CD14-positive monocyte (primary cell): ENCODE measurements around the gene LPO. TPM values are rescaled to one million over a fixed set of nuclear protein-coding genes. Genes with fewer than 3 reads are reported as not detected.
A peak's percentile ranks its signal among the peaks of the same experiment; 100 is the strongest.

Source experiments
- DNase-seq, 3 donors: peaks; one replicate each; pipeline ENCODE4 v3.0.0-alpha.2; 2011 to 2022
- H2AFZ ChIP-seq: 2 replicates; pipeline ENCODE4 v1.6.0; 2012; ENCODE audit warnings: mild to moderate bottlenecking, low read depth, low read length, inconsistent platforms; ENCODE audit not compliant: insufficient read depth, poor library complexity, severe bottlenecking
- H3K27ac ChIP-seq, 2 donors: 1 replicate in 1 of 2; 2 replicates in 1 of 2; pipeline ENCODE4 v1.5.1; 2012 to 2013; ENCODE audit warnings: low read length in 2 of 2, control low read depth in 1 of 2, inconsistent platforms in 1 of 2, low read depth in 1 of 2, mild to moderate bottlenecking in 1 of 2
- H3K27me3 ChIP-seq, 2 donors: one replicate each; pipeline versions ENCODE4 v1.6.0 to v1.6.1; 2011 to 2013; ENCODE audit warnings: low read length in 2 of 2; ENCODE audit not compliant: control insufficient read depth in 2 of 2, insufficient read depth in 2 of 2
- H3K36me3 ChIP-seq, 2 donors: replicated peaks in 1 of 2; 1 replicate in 1 of 2; 2 replicates in 1 of 2; pipeline versions ENCODE4 v1.5.1 to v1.6.1; 2012 to 2013; ENCODE audit warnings: low read length in 2 of 2, control low read depth in 1 of 2, inconsistent platforms in 1 of 2, mild to moderate bottlenecking in 1 of 2; ENCODE audit not compliant: insufficient read depth in 2 of 2, control insufficient read depth in 1 of 2
- H3K4me1 ChIP-seq, 2 donors: 1 replicate in 1 of 2; 2 replicates in 1 of 2; pipeline versions ENCODE4 v1.5.1 to v1.6.1; 2012 to 2013; ENCODE audit warnings: low read length in 2 of 2, control low read depth in 1 of 2, inconsistent platforms in 1 of 2, mild to moderate bottlenecking in 1 of 2, moderate library complexity in 1 of 2; ENCODE audit not compliant: insufficient read depth in 2 of 2, control insufficient read depth in 1 of 2
- H3K4me2 ChIP-seq: replicated peaks from 2 replicates; pipeline ENCODE3; 2012; ENCODE audit warnings: low read length, moderate library complexity, mild to moderate bottlenecking; ENCODE audit not compliant: poor library complexity, severe bottlenecking; ENCODE audit errors: extremely low read depth
- H3K4me3 ChIP-seq, 3 experiments: fragments of 200-600 bp in 1 of 3; sonication (generic) in 1 of 3; replicated peaks in 1 of 3; 1 replicate in 2 of 3; 2 replicates in 1 of 3; pipeline ENCODE4 v1.5.1; 2011 to 2013; ENCODE audit warnings: low read length in 3 of 3, mild to moderate bottlenecking in 3 of 3, control low read depth in 2 of 3, low read depth in 2 of 3, inconsistent platforms in 1 of 3, moderate library complexity in 1 of 3
- H3K79me2 ChIP-seq: 2 replicates; pipeline ENCODE4 v1.6.0; 2012; ENCODE audit warnings: mild to moderate bottlenecking, control low read depth, inconsistent platforms, low read length, moderate library complexity; ENCODE audit not compliant: insufficient read depth
- H3K9ac ChIP-seq: 2 replicates; pipeline ENCODE4 v1.6.0; 2017; ENCODE audit warnings: low read length, mild to moderate bottlenecking; ENCODE audit not compliant: insufficient read depth, poor library complexity, severe bottlenecking
- H3K9me3 ChIP-seq, 2 donors: replicated peaks in 1 of 2; 1 replicate in 1 of 2; 2 replicates in 1 of 2; pipeline versions ENCODE4 v1.5.1 to v1.6.1; 2012 to 2013; ENCODE audit warnings: low read length in 2 of 2, control low read depth in 1 of 2; ENCODE audit not compliant: control insufficient read depth in 1 of 2, insufficient read depth in 1 of 2
- H4K20me1 ChIP-seq: 2 replicates; pipeline ENCODE4 v1.6.0; 2012; ENCODE audit warnings: mild to moderate bottlenecking, low read length, control low read depth, moderate library complexity; ENCODE audit not compliant: insufficient read depth
- H3K27ac Mint-ChIP-seq, 7 donors: one replicate each; pipeline ENCODE4 v1.8.0; 2020; ENCODE audit warnings: mild to moderate bottlenecking in 7 of 7, mixed read lengths in 7 of 7, moderate library complexity in 6 of 7, inconsistent platforms in 2 of 7
- H3K27me3 Mint-ChIP-seq, 3 donors: one replicate each; pipeline ENCODE4 v1.8.0; 2021 to 2022; ENCODE audit warnings: low read depth in 3 of 3, mild to moderate bottlenecking in 3 of 3, mixed read lengths in 3 of 3, moderate library complexity in 3 of 3, inconsistent platforms in 1 of 3
- H3K36me3 Mint-ChIP-seq, 2 donors: one replicate each; pipeline ENCODE4 v1.8.0; 2020; ENCODE audit warnings: mixed read lengths in 2 of 2, inconsistent platforms in 1 of 2, mild to moderate bottlenecking in 1 of 2
- H3K4me1 Mint-ChIP-seq: one replicate; pipeline ENCODE4 v1.8.0; 2020; ENCODE audit warnings: mild to moderate bottlenecking, mixed read lengths
- H3K4me3 Mint-ChIP-seq, 2 donors: one replicate each; pipeline ENCODE4 v1.8.0; 2020; ENCODE audit warnings: mild to moderate bottlenecking in 2 of 2, mixed read lengths in 2 of 2, moderate library complexity in 1 of 2
- H3K9me3 Mint-ChIP-seq, 7 donors: one replicate each; pipeline ENCODE4 v1.8.0; 2020 to 2022; ENCODE audit warnings: mixed read lengths in 7 of 7, mild to moderate bottlenecking in 6 of 7, moderate library complexity in 6 of 7, inconsistent platforms in 2 of 7
- WGBS: methylation state at CpG from one replicate; pipeline ENCODE4 v1.1.5; 2013; ENCODE audit warnings: missing lambda C conversion rate; ENCODE audit not compliant: insufficient coverage; 5-methylcytosine and 5-hydroxymethylcytosine counted together
- intact Hi-C, 2 donors: fragments of 100-400 bp; cut with micrococcal nuclease; formaldehyde crosslinking; loops; one replicate each; pipeline versions ENCODE4 v1.15.0 to v1.15.1; 2023
- polyA plus RNA-seq, 3 donors: library from polyadenylated mRNA; depleted of rRNA in 1 of 3; unstranded in 2 of 3; stranded (reverse) in 1 of 3; fragments of 300-500 nt in 2 of 3; fragments of >200 nt in 1 of 3; fragmentation: Illumina TruSeq in 2 of 3; gene quantifications; 1 replicate in 2 of 3; 2 replicates in 1 of 3; pipeline ENCODE4 v1.2.3, GENCODE V29; 2012 to 2021
- TF ChIP-seq, protein P1 (sequence below): fragments of 200-600 bp; IDR thresholded peaks from one replicate; pipeline ENCODE4 v1.8.0; 2022; ENCODE audit warnings: antibody characterized with exemption, mild to moderate bottlenecking

Gene LPO
- polyA plus RNA-seq, 3 donors, result 0.04 to 0.43 TPM; not detected in 1

DNA sequence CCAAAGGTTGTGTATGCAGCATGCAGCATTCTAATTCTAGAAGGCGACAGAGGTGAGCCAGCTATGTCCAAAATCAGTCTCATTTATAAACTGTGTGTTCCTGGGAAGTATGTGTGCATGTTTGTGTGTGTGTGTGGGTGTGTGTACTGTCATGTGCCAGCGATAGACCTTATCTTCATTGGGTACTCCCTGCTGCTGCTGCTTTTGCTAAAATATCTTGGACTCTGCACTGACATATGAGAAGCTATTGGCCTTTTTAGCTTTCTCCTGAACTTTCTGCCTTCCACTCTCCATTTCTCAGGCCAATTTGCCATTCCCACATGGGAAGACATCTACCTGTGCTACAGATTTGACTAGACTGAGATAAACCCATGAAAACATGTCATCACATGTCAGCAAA, 2.0 kb upstream of the LPO start:
- H3K36me3 ChIP-seq, result no peaks in the 10 kb centered on the region
- Mint-ChIP-seq H3K27ac (no peak overlapping the region), H3K9me3 (peaks cover 0 to 4% (median 0%) of the 10 kb centered on the region in 7 donors), H3K4me1 (peaks cover 40% of the 10 kb centered on the region), H3K27me3 (peaks cover 30 to 52% (median 45%) of the 10 kb centered on the region in 3 donors), H3K36me3 (no peaks in the 10 kb centered on the region), H3K4me3 (no peak overlapping the region)
- no peak overlapping the region for H3K27ac ChIP-seq
- peaks cover 16 to 42% of the 10 kb centered on the region in 2 donors for H3K27me3 ChIP-seq
- no peak overlapping the region for H3K9ac ChIP-seq
- H2AFZ ChIP-seq, result no peak overlapping the region
- H3K4me1 ChIP-seq, result peaks cover 29 to 38% of the 10 kb centered on the region in 2 donors
- DNase-seq, result no peak
- no peaks in the 10 kb centered on the region for H3K79me2 ChIP-seq
- no peak overlapping the region for H3K4me2 ChIP-seq
- WGBS, result 100% methylated on average over 1 of the region's 2 CpGs
- intact Hi-C loops, result no loop called here
- H3K4me3 ChIP-seq, result no peak overlapping the region
- H3K9me3 ChIP-seq, result no peaks in the 10 kb centered on the region
- H4K20me1 ChIP-seq, result no peaks in the 10 kb centered on the region
- TF ChIP-seq, protein P1, sequence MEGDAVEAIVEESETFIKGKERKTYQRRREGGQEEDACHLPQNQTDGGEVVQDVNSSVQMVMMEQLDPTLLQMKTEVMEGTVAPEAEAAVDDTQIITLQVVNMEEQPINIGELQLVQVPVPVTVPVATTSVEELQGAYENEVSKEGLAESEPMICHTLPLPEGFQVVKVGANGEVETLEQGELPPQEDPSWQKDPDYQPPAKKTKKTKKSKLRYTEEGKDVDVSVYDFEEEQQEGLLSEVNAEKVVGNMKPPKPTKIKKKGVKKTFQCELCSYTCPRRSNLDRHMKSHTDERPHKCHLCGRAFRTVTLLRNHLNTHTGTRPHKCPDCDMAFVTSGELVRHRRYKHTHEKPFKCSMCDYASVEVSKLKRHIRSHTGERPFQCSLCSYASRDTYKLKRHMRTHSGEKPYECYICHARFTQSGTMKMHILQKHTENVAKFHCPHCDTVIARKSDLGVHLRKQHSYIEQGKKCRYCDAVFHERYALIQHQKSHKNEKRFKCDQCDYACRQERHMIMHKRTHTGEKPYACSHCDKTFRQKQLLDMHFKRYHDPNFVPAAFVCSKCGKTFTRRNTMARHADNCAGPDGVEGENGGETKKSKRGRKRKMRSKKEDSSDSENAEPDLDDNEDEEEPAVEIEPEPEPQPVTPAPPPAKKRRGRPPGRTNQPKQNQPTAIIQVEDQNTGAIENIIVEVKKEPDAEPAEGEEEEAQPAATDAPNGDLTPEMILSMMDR, result no peak

DNA sequence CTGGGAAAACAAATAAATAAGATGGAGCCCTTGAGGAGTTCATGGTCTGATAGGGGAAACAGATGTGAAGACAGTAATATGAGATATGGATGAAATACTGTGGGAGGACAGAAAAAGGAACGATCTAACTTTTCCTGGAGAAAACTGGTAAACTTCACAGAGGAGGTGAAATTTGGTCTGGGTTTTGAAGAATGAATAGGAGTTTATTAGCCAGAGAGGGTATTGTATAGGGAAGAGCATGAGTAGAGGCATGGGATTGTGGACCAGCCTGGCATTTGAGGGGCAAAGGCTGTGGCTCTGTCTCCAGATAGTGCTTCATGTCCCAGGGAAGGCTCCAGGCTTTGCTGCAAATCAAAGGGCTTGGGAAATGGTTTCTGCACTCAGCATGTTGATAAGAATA, 1.6 kb downstream of the LPO start:
- peaks cover 46 to 79% (median 72%) of the 10 kb centered on the region in 3 donors for H3K27me3 Mint-ChIP-seq
- Histone ChIP-seq H3K27me3 (peaks cover 22 to 62% of the 10 kb centered on the region in 2 donors), H3K9ac (no peak overlapping the region), H3K4me3 (no peak overlapping the region), H3K27ac (no peak overlapping the region), H3K4me2 (no peak overlapping the region), H2AFZ (no peak overlapping the region), H3K79me2 (no peaks in the 10 kb centered on the region), H3K36me3 (no peaks in the 10 kb centered on the region), H3K9me3 (no peaks in the 10 kb centered on the region), H4K20me1 (no peaks in the 10 kb centered on the region), H3K4me1 (peaks cover 4 to 6% of the 10 kb centered on the region in 2 donors)
- 47% methylated on average over 1 of the region's 1 CpG for WGBS
- peaks cover 14% of the 10 kb centered on the region for H3K4me1 Mint-ChIP-seq
- H3K9me3 Mint-ChIP-seq, result peaks cover 0 to 4% (median 0%) of the 10 kb centered on the region in 7 donors
- no peak for DNase-seq
- H3K36me3 Mint-ChIP-seq, result peaks cover 0 to 2% of the 10 kb centered on the region in 2 donors
- no peak overlapping the region for H3K27ac Mint-ChIP-seq
- H3K4me3 Mint-ChIP-seq, result peak overlapping the region in 1 of 2 donors; percentile 10
- TF ChIP-seq, protein P1, result no peak
- intact Hi-C loops, result no loop called here
